GM19043 (cell line): ENCODE measurements around the gene USF2.

ENCODE experiments used
- ATAC-seq: cut with Tn5 transposase; IDR thresholded peaks from one replicate; pipeline ENCODE4 v1.9.1; 2021; ENCODE audit warnings: low read depth; ENCODE audit not compliant: unreplicated experiment

USF2 gene

DNA sequence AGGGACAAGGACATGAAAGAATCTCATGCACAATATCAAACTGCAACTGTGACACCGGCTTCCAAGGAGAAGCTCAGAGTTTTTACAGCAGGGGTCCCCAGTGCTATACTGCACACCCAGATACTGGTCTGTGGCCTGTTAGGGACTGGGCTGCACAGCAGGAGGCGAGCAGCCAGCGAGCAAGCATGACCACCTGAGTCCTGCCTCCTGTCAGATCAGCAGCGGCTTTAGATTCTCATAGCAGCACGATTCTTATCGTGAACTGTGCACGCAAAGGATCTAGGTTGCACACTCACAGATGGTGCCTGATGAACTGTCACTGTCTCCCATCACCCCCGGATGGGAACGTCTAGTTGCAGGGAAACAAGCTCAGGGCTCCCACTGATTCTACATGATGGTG, 47.1 kb downstream of the USF2 start:
- ATAC-seq, result no peak

DNA sequence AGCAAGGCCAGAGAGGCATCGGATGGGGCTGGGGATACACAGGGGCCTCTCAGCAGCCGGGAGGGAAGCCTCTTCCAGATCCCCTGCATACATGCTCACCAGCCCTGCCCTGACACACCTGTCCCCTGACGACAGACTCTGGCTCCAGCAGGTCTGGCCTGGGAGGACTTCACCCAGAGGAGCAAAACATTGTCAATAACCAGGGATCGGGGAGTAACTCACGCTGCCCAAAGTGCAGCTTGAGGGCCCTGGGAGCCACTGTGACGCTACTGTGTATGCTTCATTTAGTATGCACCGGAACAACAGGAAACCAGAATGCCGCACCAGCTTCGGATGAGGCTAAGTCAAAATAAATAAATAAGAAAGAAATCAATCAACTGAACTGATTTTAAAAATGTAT, 47.8 kb downstream of the USF2 start:
- ATAC-seq, result no peak

DNA sequence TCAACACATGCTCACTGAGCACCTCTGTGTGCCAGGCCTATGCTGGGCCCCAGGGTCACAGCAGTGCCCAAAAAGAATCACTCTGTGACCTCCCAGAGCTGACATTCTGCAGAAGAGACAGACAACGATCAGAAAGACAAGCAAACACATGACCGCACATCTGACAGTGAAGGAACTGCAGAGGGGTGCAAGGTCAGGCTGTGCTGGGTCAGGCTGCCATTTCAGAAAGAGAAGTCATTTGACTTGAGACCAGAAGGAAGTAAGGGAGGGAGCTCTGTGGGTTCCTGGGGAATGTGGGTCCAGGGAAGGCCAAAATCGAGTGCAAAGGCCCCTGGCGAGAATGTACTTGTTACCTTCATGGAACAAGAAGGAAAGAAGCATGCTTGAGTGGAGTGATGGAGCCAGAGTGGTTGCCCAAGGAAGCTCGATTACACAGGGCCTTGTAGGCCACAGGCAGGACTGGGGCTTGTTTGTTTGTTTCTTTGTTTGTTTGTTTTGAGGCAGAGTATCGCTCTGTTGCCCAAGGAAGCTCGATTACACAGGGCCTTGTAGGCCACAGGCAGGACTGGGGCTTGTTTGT, 48.8 kb downstream of the USF2 start:
- no peak for ATAC-seq

DNA sequence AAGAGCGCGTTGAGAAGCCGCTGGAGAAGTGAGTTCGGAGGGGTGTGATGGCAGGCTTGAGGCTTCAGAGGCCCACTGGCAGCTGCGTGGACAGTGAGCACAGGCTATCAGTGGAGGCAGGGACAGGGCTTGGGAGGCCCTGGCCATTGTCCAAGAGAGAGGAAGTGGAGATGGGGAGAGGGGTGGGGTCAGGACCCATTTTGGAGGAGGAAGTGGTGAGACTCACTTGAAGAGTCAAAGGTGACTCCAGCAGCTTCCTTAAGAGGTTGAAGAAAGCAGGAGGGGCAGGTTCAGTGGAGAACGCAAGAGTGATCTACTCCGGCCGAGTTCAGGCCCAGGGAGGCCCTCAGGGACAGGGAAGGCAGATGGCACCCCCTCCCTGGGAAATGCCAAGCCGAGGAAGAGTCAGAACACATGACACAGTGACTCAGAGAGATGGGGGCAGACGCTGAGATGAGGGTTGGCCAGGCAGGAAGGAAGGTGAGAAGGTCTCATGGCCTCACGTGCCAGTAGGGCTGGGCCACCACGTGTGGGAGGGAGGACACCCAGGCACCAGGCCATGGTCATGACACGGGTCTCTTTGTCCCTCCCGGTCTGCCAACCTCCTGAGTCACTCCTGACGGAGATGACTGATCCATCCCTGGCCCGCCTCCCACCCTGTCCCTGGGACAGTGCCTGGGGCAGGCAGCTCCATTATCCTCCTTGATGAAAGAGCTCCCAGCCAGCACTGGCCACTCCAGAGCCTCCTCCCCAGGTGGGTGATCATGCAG, 50.1 kb downstream of the USF2 start:
- ATAC-seq, result no peak

DNA sequence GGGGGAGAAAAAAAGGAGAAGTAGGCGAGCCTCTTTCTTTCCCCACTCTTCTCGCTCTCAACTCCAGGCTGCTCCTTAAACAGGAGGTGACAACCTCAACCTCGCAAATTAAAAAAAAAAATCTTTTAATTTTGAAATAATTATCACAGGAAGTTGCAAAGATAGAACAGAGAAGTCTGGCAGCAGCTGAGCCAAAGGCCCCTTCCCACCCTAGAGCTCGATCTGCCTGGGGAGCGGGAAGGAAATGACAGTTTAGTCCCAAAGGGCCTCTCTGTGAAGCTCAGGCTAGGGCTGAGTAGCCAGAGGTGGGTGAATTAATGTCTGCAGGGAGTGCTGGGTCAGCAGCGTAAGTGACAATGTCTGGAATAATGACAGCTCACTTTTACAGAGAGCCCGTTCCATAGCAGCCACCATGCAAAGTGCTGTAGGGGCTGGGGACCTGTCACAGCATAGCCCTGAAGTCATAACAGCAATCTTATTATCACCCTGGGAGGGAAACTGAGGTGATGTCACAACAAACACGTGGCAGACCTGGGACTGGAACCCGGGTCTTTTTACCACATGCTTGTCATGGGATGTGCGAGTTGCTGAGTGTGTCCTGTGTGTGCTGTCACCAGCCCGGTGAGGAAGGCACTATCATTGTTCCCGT, 51.4 kb downstream of the USF2 start:
- no peak for ATAC-seq

DNA sequence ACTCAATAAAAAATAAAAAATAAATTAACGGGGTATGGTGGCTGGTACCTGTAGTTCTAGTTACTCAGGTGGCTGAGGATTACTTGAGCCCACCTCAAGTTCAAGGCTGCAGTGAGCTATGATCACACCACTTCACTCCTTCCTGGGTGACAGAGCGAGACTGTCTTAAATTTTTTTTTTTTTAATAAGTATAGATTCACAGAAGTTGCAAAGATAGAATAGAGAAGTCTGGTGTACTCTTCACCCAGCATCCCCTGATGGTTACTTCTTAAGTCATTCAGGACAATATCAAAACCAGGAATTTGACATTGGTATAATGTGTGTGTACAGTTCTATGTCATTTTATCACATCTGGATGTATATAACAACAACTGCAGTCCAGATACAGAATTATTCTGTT, 52.5 kb downstream of the USF2 start:
- ATAC-seq, result no peak

DNA sequence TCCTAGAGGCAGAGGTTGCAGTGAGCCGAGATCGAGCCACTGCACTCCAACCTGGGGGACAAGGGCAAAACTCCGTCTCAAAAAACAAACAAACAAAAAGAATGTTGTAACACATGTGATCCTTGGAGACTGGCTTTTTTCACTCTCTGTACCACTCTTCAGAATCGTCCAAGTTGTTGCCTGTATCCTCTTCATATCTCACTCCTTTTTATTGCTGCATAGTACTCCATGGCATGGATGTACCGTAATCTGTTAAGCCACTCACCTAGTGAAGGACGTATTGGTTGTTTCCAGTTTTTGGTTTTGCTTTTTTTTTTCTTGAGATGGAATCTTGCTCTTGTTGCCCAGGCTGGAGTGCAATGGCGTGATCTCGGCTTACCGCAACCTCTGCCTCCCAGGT, 53.3 kb downstream of the USF2 start:
- no peak for ATAC-seq

DNA sequence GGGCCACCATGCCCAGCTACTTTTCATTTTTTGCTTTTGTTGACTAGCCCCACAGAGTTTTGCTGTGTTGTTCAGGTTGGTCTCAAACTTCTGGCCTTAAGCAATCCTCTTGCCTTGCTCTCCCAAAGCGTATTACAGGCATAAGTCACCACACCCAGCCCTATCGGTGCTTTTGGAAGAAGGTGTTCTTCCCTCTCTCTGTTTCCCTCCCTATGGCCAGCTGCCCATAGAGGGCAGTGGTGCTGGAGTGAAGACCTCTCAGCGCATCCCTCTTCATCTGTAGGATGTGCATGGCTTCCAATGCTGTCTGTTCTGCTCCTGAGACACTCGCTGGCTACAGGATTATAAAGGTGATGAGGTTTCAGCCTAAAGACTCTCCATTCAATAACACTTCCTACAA, 58.9 kb downstream of the USF2 start:
- ATAC-seq, result no peak

DNA sequence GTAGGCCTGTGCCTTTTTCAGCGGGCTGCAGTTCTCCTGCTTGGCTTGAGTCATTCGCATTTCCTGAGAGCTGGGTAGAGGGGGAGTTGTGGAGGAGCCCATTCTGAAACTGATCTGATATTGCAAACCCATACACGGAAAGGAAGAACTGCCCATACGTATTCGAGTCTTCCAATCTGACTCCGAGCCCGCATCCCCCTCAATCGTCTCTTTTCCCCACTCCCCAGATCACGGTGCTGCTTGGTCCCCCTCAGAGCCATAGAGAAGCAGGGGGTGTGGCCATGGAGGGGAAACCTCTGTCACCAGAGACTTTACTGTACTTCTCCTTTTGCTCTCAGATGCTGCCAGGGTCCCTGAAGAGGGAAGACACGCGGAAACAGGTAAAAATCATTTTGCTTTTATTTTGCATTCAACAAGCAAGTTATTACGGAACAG, 60.1 kb downstream of the USF2 start, which contains the start of gene CD22:
TSS of gene CD22 (plus strand) at position 337 of the 435 bp plus-strand sequence. CDS start 2,854 bp downstream, outside the sequence.
- ATAC-seq, result no peak

DNA sequence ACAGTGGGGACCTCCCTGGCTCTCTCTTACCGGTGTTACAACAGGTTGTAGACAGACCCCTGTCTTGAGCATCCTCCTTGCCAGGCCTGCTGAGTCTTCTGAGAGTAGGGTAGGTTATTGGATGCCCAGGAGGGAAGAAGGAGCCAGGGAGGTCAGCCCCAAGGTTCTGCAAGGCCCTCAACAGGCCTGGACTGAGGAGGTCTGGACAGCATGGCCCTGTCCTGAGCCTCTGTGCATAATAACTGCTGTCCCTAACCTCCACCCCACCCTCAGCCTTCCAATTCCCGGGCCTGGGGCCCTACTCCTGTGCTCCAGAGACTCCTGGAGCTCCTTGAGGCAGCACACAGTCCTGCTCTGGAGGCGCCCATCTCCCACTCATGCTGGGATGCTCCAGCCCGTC, 60.6 kb downstream of the USF2 start:
- ATAC-seq, result no peak
